ENCODE measurements around the gene RAB3A.

The RAB3A gene

GRCh38 chr19:18203408-18203862, 407 bp downstream of the RAB3A start:
- Histone ChIP-seq H3K79me2 (ENCODE audit: low read length) (peaks cover 5% of the 10 kb centered on the region; the same call in 1 of the 2 replicates), H3K4me1 (ENCODE audit: low read length) (peaks cover 13% of the 10 kb centered on the region), H3K27me3 (ENCODE audit: low read depth, low read length) (no peaks in the 10 kb centered on the region), H3K4me2 (ENCODE audit: low read length) (peak overlapping the region; percentile 98), H3K27ac (ENCODE audit: low read length) (no peak overlapping the region), H3K4me3 (ENCODE audit: low read length) (peak overlapping the region; percentile 90), H3K9me3 (ENCODE audit: insufficient read depth, low read length) (no peaks in the 10 kb centered on the region), H3K9ac (ENCODE audit: low read length) (peak overlapping the region; percentile 43), H4K20me1 (ENCODE audit: insufficient read depth, low read length) (peaks cover 12% of the 10 kb centered on the region; the same call in 1 of the 2 replicates), H3K36me3 (replicated peaks; ENCODE audit: low read depth, low read length) (peaks cover 6% of the 10 kb centered on the region), H2AFZ (ENCODE audit: low read depth, low read length) (peak overlapping the region; percentile 13; the same call in 1 of the 2 replicates)
- TF ChIP-seq CTCF (IDR thresholded peaks at IDR 0.05; ENCODE audit: low read depth, low read length) (0 out of 2 replicates have a peak, but pooled peaks have one; percentile 3), EZH2phosphoT487 (IDR thresholded peaks at IDR 0.05; ENCODE audit: low read depth) (no peak)

- H3K4me3 ChIP-seq (ENCODE audit: low read length), result peak overlapping the region; percentile 90
- H2AFZ ChIP-seq (ENCODE audit: low read depth, low read length), result no peak overlapping the region
- peaks cover 12% of the 10 kb centered on the region; the same call in 1 of the 2 replicates for H4K20me1 ChIP-seq (ENCODE audit: insufficient read depth, low read length)
- TF ChIP-seq EZH2phosphoT487 (IDR thresholded peaks at IDR 0.05; ENCODE audit: low read depth) (no peak), CTCF (IDR thresholded peaks at IDR 0.05; ENCODE audit: low read depth, low read length) (peak; percentile 47)
- peak overlapping the region; percentile 98 for H3K4me2 ChIP-seq (ENCODE audit: low read length)
- H3K9ac ChIP-seq (ENCODE audit: low read length), result peak overlapping the region; percentile 43
- peaks cover 6% of the 10 kb centered on the region for H3K36me3 ChIP-seq (replicated peaks; ENCODE audit: low read depth, low read length)
- H3K4me1 ChIP-seq (ENCODE audit: low read length), result peaks cover 13% of the 10 kb centered on the region
- H3K27ac ChIP-seq (ENCODE audit: low read length), result no peak overlapping the region
- H3K79me2 ChIP-seq (ENCODE audit: low read length), result peaks cover 5% of the 10 kb centered on the region; the same call in 1 of the 2 replicates
- no peaks in the 10 kb centered on the region for H3K9me3 ChIP-seq (ENCODE audit: insufficient read depth, low read length)
- no peaks in the 10 kb centered on the region for H3K27me3 ChIP-seq (ENCODE audit: low read depth, low read length)
Observed at GRCh38 chr19:18202778-18203407, 949 bp downstream of the RAB3A start.

- Histone ChIP-seq H3K9me3 (ENCODE audit: insufficient read depth, low read length) (no peaks in the 10 kb centered on the region), H3K4me3 (ENCODE audit: low read length) (no peak overlapping the region), H2AFZ (ENCODE audit: low read depth, low read length) (no peak overlapping the region), H3K4me1 (ENCODE audit: low read length) (peaks cover 13% of the 10 kb centered on the region), H3K9ac (ENCODE audit: low read length) (no peak overlapping the region), H3K4me2 (ENCODE audit: low read length) (no peak overlapping the region), H3K36me3 (replicated peaks; ENCODE audit: low read depth, low read length) (peaks cover 8% of the 10 kb centered on the region), H3K79me2 (ENCODE audit: low read length) (peaks cover 5% of the 10 kb centered on the region; the same call in 1 of the 2 replicates), H3K27me3 (ENCODE audit: low read depth, low read length) (no peaks in the 10 kb centered on the region), H4K20me1 (ENCODE audit: insufficient read depth, low read length) (peaks cover 12% of the 10 kb centered on the region; the same call in 1 of the 2 replicates), H3K27ac (ENCODE audit: low read length) (no peak overlapping the region)
- TF ChIP-seq CTCF (IDR thresholded peaks at IDR 0.05; ENCODE audit: low read depth, low read length), result no peak
- TF ChIP-seq EZH2phosphoT487 (IDR thresholded peaks at IDR 0.05; ENCODE audit: low read depth), result no peak
Observed at GRCh38 chr19:18202397-18202777, 1.5 kb downstream of the RAB3A start.

- H3K4me1 ChIP-seq (ENCODE audit: low read length), result peaks cover 17% of the 10 kb centered on the region
- H3K4me3 ChIP-seq (ENCODE audit: low read length), result no peak overlapping the region
- peaks cover 16% of the 10 kb centered on the region for H3K79me2 ChIP-seq (ENCODE audit: low read length)
- H2AFZ ChIP-seq (ENCODE audit: low read depth, low read length), result no peak overlapping the region
- no peak for TF ChIP-seq EZH2phosphoT487 (IDR thresholded peaks at IDR 0.05; ENCODE audit: low read depth)
- TF ChIP-seq CTCF (IDR thresholded peaks at IDR 0.05; ENCODE audit: low read depth, low read length), result no peak
- no peaks in the 10 kb centered on the region for H3K27me3 ChIP-seq (ENCODE audit: low read depth, low read length)
- H3K36me3 ChIP-seq (replicated peaks; ENCODE audit: low read depth, low read length), result peaks cover 9% of the 10 kb centered on the region
- H3K27ac ChIP-seq (ENCODE audit: low read length), result no peak overlapping the region
- no peak overlapping the region for H3K4me2 ChIP-seq (ENCODE audit: low read length)
- H3K9ac ChIP-seq (ENCODE audit: low read length), result no peak overlapping the region
- peaks cover 12% of the 10 kb centered on the region for H4K20me1 ChIP-seq (ENCODE audit: insufficient read depth, low read length)
- H3K9me3 ChIP-seq (ENCODE audit: insufficient read depth, low read length), result no peaks in the 10 kb centered on the region
Observed at GRCh38 chr19:18198374-18198773, 5.5 kb downstream of the RAB3A start.
